AG08396 (cell line): ENCODE results near the gene PLAC8L1.
A peak's percentile ranks its signal among the peaks of the same experiment; 100 is the strongest.
"Not testable (repeated sequence)": the region's sequence is repeated elsewhere in the genome, so short reads cannot be mapped to it uniquely, and the experiment has no call there.

Source experiments
- DNase-seq: peaks from one replicate; pipeline ENCODE4 v3.0.0; 2012; ENCODE audit warnings: low spot score, mixed read lengths

The PLAC8L1 gene

GRCh38 chr5:146105477-146105876, at the start of gene PLAC8L1:
Gene PLAC8L1, minus strand, starts transcription at chr5:146105577. Its CDS starts 1,266 bp downstream, at chr5:146104311.
- DNase-seq: no peak

DNA sequence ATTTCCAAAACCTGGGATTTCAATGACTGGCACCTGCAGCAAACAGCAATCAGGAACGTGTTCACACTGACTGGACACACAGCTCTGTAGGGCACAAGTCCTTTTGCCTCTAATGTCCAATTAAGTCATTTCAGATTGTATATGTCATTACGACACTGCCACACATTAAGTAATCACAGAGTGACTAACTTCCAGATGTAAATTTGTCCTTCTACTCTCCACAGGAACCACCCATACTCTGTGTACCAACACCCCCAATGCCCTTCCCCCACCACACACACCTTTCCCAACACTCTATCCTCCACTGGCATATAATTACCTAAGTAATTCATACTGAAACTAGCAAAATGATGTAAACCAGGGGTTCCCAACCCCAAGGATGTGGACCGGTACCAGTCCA, 46.6 kb upstream of the PLAC8L1 start:
- DNase-seq: no peak

DNA sequence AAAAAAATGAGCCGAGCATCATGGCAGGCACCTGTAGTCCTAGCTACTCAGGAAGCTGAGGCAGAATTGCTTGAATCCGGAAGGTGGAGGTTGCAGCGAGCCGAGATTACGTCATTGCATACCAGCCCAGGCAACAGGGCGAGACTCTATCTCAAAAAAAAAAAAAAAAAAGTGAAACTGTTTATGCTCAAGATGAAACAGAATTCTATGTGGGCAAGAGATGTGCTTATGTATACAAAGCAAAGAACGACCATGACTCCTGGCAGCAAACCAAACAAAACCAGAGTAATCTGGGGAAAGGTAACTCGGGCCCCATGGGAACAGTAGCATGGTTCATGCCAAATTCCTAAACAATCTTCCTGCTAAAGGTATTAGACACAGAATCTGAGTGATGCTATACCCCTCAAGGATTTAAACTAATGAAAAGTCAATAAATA, 32.6 kb upstream of the PLAC8L1 start:
- DNase-seq: no peak

DNA sequence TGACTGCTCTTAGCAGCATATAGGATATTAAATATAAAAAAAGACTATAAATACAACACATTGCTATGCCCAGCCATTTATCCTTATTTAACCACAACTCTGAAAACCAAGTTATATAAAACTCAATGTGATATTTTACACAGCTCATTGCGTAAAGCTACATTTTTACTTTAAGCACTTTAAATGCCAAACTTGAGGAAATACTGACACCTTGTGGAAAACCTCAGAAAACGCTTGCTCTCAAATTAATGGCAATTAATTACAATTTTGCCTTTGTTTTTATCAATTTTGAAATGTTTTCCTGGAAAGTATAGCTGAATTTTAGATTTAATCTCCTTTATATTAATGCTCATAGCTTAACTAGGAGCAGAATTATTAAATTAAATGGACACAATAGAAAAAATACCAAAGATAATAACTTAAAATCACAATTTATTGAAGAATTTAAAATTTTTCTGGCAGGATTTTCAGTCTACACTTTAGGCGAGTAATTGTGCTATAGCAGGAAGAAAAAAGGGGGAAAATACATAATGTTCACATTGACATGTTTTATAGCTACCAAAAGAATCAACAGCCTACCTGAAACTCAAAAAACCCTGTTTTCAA, 25.2 kb upstream of the PLAC8L1 start:
- DNase-seq: peak; percentile 16

DNA sequence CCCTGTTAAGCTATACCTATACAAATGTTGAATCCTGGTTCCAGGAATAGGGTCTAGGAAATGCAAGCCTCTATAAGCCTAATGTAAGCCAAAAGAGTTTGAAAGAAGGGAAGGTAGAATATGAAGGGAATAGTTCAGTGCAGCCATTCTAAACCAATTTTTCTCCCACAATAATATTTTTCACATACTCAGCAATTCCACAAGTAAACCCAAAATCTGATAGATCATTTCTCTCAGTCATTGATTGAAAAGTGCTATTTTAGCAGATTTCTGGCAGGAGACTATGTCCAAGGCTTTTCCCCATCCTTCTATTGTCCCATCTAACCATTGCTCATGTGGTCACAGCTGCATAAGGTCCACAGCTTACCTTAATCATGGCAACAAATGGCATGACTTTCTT, 20.7 kb upstream of the PLAC8L1 start:
- no peak for DNase-seq

DNA sequence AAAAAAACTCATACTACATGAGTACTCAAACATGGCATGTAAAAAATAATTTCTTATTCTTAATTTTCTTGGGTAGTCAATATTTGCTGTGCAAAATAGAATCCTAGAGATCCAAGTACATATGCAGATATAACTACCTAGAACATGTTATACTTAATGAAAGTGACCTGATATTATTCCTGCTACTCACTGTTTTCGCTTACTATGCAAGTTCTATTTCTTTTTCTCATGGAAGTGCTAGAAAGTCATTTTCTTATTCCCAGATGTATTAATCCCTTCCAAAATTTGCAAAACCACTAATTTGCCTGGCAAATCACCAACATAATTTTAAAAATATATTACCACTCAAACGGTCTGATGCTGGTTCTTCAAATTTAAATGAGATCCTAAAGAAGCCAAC, 19.2 kb upstream of the PLAC8L1 start:
- DNase-seq: no peak

DNA sequence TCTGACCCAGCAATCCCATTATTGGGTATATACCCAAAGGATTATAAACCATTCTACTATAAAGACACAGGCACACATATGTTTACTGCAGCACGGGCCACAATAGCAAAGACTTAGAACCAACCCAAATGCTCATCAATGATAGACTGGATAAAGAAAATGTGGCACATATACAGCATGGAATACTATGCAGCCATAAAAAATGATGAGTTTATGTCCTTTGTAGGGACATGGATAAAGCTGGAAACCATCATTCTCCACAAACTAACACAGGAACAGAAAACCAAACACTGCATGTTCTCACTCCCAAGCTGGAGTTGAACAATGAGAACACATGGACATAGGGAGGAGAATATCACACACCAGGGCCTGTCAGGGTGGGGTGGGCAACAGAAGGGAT, 16.1 kb upstream of the PLAC8L1 start:
- DNase-seq: not testable (repeated sequence)

- DNase-seq: no peak
These were observed 12.9 kb upstream of the PLAC8L1 start for GRCh38 chr5:146118322-146118721.

DNA sequence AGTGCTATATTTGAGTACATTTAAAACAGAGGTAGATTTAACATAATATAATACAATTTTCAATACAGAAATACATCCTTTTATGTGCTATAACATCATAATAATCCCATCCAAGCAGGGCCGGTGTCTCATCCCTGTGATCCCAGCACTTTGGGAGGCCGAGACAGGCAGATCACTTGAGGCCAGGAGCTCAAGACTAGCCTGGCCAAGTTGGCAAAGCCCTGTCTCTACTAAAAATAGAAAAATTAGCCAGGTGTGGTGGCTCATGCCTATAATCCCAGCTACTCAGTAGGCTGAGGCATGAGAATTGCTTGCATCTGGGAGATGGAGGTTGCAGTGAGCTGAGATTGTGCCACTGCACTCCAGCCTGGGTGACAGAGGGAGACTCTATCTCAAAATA, 11.8 kb upstream of the PLAC8L1 start:
- DNase-seq: not testable (repeated sequence)

DNA sequence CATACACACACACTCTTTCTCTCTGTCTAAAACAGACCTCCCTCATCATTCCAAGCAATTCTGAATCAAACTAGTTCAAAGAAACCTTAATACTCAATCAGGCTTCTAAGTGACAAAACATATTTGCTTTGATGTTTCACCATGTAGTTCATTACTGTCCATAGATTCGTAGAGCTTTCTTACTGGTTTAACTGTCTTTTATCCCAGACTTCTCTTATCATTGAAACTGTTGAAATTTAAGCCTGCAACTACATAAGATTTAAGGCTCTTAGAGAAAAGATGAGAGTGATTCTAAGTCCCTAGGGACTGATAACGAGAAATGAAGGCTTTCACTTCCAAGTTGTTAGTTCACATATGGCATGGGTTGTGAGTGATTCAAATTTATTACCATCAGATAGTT, 11.0 kb upstream of the PLAC8L1 start:
- DNase-seq: no peak

DNA sequence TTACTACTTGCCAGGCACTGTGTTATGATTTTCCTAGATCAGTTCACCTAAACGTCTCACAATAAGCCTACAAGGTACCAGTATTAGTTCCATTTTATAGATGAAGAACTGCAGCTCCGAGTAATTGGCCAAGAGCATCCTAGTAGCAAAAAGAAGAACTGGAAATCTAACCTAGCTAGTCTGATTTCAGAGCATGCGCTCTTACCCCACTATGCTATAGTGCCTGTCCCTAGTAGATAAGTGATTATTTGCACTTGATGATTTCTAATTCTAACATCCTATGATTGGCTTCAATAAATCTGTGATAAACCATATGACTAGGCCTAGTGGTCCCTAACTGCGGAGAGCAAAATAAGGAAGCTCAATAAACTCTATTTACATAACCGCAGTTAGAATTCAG, 7.1 kb upstream of the PLAC8L1 start:
- DNase-seq: no peak

GRCh38 chr5:146111409-146111808, 6.0 kb upstream of the PLAC8L1 start:
- no peak for DNase-seq

GRCh38 chr5:146109379-146109778, 4.0 kb upstream of the PLAC8L1 start:
- no peak for DNase-seq

DNA sequence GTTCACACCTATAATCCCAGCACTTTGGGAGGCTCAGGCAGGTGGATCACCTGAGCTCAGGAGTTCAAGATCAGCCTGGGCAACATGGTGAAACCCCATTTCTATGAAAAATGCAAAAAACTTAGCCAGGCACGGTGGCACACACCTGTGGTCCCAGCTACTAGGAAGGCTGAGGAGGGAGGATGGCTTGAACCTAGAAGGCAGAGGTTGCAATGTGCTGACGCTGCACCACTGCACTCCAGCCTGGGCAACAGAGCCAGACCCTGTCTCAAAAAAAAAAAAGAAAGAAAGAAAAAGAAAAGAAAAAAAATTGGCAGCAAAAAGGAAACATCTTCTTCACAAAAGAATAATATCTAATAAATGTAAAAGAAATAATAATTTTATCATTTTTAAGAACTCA, 3.5 kb upstream of the PLAC8L1 start:
- DNase-seq: not testable (repeated sequence)

- DNase-seq: no peak
These were observed 2.5 kb upstream of the PLAC8L1 start for GRCh38 chr5:146107901-146108300.

- no peak for DNase-seq
These were observed 1.8 kb downstream of the PLAC8L1 start for GRCh38 chr5:146103594-146103993.

GRCh38 chr5:146101646-146102045, 3.7 kb downstream of the PLAC8L1 start:
- DNase-seq: no peak

DNA sequence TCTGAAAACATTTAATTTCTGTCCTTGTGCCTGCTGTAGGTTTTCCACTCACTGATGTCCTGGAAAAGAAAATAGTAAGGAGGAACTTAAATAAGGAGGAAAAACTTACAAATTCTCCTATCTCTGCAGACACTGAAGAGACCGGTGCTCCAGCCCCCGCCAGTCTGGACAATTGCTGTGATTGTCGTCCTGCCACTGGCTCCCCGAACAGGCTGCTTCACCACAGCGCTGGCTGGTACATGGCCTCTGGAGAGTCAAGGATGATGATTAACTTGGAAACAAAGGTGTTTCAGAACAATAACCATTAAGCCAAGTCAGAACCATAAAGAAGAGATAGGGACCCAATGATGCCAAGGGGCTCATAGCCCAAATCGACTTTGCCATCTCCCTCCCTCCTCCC, 7.3 kb downstream of the PLAC8L1 start:
- no peak for DNase-seq

- DNase-seq: no peak
These were observed 13.5 kb downstream of the PLAC8L1 start for GRCh38 chr5:146091881-146092280.

- DNase-seq: no peak
These were observed 16.1 kb downstream of the PLAC8L1 start for GRCh38 chr5:146089287-146089686.

GRCh38 chr5:146088098-146088497, 17.3 kb downstream of the PLAC8L1 start:
- no peak for DNase-seq

DNA sequence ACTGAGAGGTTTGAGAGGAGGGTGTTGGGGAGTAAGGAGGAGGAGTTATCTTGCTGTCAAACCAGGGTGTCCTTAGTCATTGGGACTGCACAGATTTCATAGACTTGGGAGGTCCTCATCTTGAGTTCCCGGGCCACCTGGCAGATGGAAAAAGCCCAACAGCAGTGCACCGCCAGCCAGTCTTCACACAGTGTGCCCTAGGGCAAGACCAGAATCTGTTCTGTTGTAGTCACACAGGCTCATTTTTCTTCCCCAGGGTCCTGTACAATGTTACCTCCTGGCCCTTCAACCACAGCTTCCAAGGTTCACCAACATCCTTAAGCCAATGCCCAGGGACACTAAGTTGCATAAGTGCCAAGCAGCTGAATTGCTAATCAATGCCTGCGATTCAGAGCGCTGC, 21.0 kb downstream of the PLAC8L1 start:
- DNase-seq: no peak

DNA sequence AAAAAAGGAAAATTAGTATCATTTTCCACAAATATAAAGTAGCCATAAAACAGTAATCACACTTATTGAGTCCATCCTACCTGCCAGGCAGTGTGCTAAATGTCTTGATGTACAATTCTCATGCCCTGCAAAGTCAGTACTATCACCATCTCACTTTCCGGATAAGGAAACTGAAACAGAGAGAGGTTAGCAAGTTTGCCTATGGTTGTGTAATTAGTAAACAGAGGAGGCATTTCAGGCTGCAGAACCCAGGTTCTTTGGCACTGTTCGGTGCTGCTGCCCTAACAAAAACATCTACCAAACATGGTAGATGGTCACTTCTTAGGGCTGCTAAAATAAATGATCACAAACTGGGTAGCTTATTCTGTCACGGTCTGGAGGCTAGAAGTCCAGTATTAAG, 22.6 kb downstream of the PLAC8L1 start:
- no peak for DNase-seq

DNA sequence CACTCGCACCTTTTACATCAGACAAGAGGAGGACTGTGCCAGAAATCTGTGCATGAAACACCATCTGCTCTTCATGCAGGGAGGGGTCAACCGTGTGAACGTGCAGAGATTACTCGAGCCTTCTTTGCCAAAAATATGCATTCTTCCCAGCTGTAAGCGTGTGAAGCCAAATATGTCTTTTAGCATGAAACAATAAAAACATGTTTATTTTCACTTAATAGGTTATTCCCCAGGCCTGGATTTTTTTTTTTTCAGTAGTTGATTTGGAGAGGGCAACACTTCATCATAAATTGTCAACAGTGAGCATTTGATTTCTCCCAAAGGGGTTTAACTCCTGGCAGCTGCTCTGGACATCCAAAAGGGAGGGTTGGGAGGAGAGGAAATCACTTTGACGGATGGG, 23.8 kb downstream of the PLAC8L1 start:
- DNase-seq: no peak
